HG03520 (cell line): ENCODE measurements around the gene KIAA1586.

Experiments used
- ATAC-seq: cut with Tn5 transposase; IDR thresholded peaks from one replicate; pipeline ENCODE4 v1.9.1; 2021; ENCODE audit warnings: mild to moderate bottlenecking, moderate library complexity; ENCODE audit not compliant: unreplicated experiment

KIAA1586 gene

GRCh38 chr6:57097596-57097995 lies 51.1 kb downstream of the KIAA1586 start:
- no peak for ATAC-seq

DNA sequence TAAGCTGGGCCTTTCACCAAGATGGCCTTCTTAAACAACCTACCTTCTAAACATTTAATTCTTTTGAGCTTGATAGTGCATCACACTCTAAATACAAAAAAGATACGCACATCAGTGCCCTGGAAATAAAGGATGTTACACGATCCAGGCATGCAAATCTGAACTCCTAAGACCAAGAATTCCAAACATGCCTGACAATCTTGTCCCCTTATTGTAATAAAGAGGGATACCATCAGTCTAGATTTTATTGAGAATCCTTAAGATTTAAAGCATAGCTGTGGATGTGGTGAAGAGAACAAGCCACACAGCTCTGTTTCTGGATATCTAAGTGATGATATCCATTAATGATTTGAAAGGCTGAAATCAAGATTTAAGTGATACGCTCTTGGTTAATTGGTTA lies 56.5 kb downstream of the KIAA1586 start:
- ATAC-seq: no peak

- no peak for ATAC-seq
Measured at GRCh38 chr6:57104336-57104735, 57.8 kb downstream of the KIAA1586 start.
